ENCODE data around the gene CCDC85C.

DNA sequence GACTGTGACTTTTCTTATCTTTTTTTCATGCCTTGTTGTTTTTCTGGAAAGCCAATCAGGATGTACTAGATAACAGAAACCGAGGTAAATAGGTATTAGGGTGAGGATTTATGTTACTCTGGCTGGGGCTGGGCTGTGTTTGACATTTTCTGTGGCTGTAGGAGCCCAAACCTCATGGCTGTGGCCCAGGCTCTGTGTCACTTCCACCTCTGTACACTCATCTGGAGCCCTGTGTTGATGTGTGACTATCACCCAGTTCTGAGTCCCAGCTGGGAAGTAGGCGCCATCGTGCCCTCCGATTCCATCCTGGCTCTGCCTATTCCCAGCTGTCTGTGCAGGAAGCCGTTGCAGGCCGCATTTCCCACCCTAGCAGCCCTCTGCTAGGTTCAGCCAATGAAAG is 39.3 kb upstream of the CCDC85C start:
- TF ChIP-seq POLR2AphosphoS5 (IDR thresholded peaks at IDR 0.05; ENCODE audit: borderline replicate concordance, low read depth, low read length): no peak
- TF ChIP-seq FOXP2 (optimal IDR thresholded peaks at IDR 0.05; ENCODE audit: control extremely low read depth, extremely low read length, insufficient read depth): no peak
- no peak for TF ChIP-seq EZH2 (IDR thresholded peaks at IDR 0.05)

Data from SK-N-MC (cell line).